SK-N-SH (cell line): ENCODE results near the gene POC5. TPM values are rescaled to one million over a fixed set of nuclear protein-coding genes. Genes with fewer than 3 reads are reported as not detected.

Source experiments
- CTCF ChIA-PET: fragments of 300-600, 350-600 bp; formaldehyde crosslinking; extraction: SDS; loops from one replicate; lab custom pipeline; 2021; lab: Yijun Ruan, JAX
- POLR2A ChIA-PET: fragments of 350-600 bp; sonication (Branson Sonifier 250); formaldehyde crosslinking; extraction: SDS; loops from one replicate; lab custom pipeline; 2020; ENCODE audit warnings: antibody characterized with exemption, inconsistent platforms; lab: Yijun Ruan, JAX
- DNase-seq: peaks from one replicate; pipeline ENCODE4 v3.0.0; 2012
- H2AFZ ChIP-seq: fragments of 200-600 bp; sonication (generic); 2 replicates; pipeline ENCODE4 v1.8.1; 2016; ENCODE audit warnings: antibody characterized with exemption, mild to moderate bottlenecking, low read depth
- H3F3A ChIP-seq: fragments of 200-600 bp; sonication (generic); replicated peaks from 2 replicates; pipeline ENCODE3; 2016; ENCODE audit warnings: antibody characterized with exemption, mild to moderate bottlenecking; ENCODE audit not compliant: insufficient read depth
- H3K27ac ChIP-seq, 2 experiments: fragments of 200-500 bp in 1 of 2; fragments of 200-600 bp in 1 of 2; sonication (Bioruptor generic) in 1 of 2; sonication (generic), shearing (Covaris generic) in 1 of 2; 2 replicates each; pipeline versions ENCODE4 v1.5.1 to v1.6.1; 2014 to 2016; ENCODE audit warnings: low read depth in 2 of 2, inconsistent platforms in 1 of 2, low read length in 1 of 2, mild to moderate bottlenecking in 1 of 2, mixed read lengths in 1 of 2
- H3K27me3 ChIP-seq: fragments of 200-600 bp; sonication (generic), shearing (Covaris generic); 2 replicates; pipeline ENCODE4 v1.6.1; 2016; ENCODE audit warnings: mixed run types; ENCODE audit not compliant: insufficient read depth
- H3K36me3 ChIP-seq, 2 experiments: fragments of 200-500 bp in 1 of 2; fragments of 200-600 bp in 1 of 2; sonication (Bioruptor generic) in 1 of 2; sonication (generic) in 1 of 2; replicated peaks in 1 of 2; 2 replicates each; pipeline versions ENCODE3 to v1.5.1; 2014 to 2016; ENCODE audit warnings: low read length in 1 of 2, mild to moderate bottlenecking in 1 of 2; ENCODE audit not compliant: insufficient read depth in 2 of 2, control insufficient read depth in 1 of 2
- H3K4me1 ChIP-seq, 2 experiments: fragments of 200-500 bp in 1 of 2; fragments of 200-600 bp in 1 of 2; sonication (Bioruptor generic) in 1 of 2; sonication (generic), shearing (Covaris generic) in 1 of 2; 2 replicates each; pipeline versions ENCODE4 v1.5.1 to v1.6.1; 2014 to 2016; ENCODE audit warnings: low read depth in 1 of 2, low read length in 1 of 2, mixed run types in 1 of 2; ENCODE audit not compliant: insufficient read depth in 2 of 2, control insufficient read depth in 1 of 2
- H3K4me2 ChIP-seq: fragments of 200-600 bp; sonication (generic), shearing (Covaris generic); 2 replicates; pipeline ENCODE4 v1.6.1; 2017; ENCODE audit warnings: mixed run types
- H3K4me3 ChIP-seq, 2 experiments: fragments of 200-500 bp in 1 of 2; fragments of 200-600 bp in 1 of 2; sonication (Bioruptor generic) in 1 of 2; sonication (generic), shearing (Covaris generic) in 1 of 2; 2 replicates each; pipeline versions ENCODE4 v1.5.1 to v1.8.1; 2014 to 2016; ENCODE audit warnings: low read depth in 2 of 2, inconsistent platforms in 1 of 2, low read length in 1 of 2, mild to moderate bottlenecking in 1 of 2, mixed read lengths in 1 of 2, moderate library complexity in 1 of 2
- H3K79me2 ChIP-seq: fragments of 200-600 bp; sonication (generic); 2 replicates; pipeline ENCODE4 v1.8.1; 2017; ENCODE audit warnings: mild to moderate bottlenecking; ENCODE audit not compliant: insufficient read depth
- H3K9ac ChIP-seq: fragments of 200-600 bp; sonication (generic); 2 replicates; pipeline ENCODE4 v1.6.1; 2017; ENCODE audit warnings: mixed run types
- H3K9me2 ChIP-seq: fragments of 200-600 bp; sonication (generic); 2 replicates; pipeline ENCODE4 v1.6.1; 2017; ENCODE audit warnings: mixed run types
- H3K9me3 ChIP-seq: fragments of 200-600 bp; sonication (generic); 2 replicates; pipeline ENCODE4 v1.6.1; 2017; ENCODE audit warnings: mixed run types, mild to moderate bottlenecking, moderate library complexity
- H4K20me1 ChIP-seq: fragments of 200-600 bp; sonication (generic); 2 replicates; pipeline ENCODE4 v1.6.1; 2017; ENCODE audit warnings: mild to moderate bottlenecking, mixed run types; ENCODE audit not compliant: insufficient read depth
- CHD2 ChIP-seq: fragments of 150-350 bp; IDR thresholded peaks from 2 replicates; pipeline ENCODE4 v1.6.1; 2018; ENCODE audit warnings: low read length; ENCODE audit not compliant: partially characterized antibody
- ELF1 ChIP-seq: IDR thresholded peaks from 2 replicates; pipeline ENCODE4 v1.4.0; 2012
- EP300 ChIP-seq, 2 experiments: IDR thresholded peaks; 2 replicates each; pipeline versions ENCODE4 v1.4.0 to v1.6.1; 2012; ENCODE audit warnings: borderline replicate concordance in 1 of 2, low read depth in 1 of 2, low read length in 1 of 2
- FOSL2 ChIP-seq: IDR thresholded peaks from 2 replicates; pipeline ENCODE4 v1.4.0; 2012; ENCODE audit warnings: low read depth, mild to moderate bottlenecking, moderate library complexity, borderline replicate concordance
- FOXM1 ChIP-seq: IDR thresholded peaks from 2 replicates; pipeline ENCODE4 v1.4.0; 2012; ENCODE audit warnings: low read depth, mild to moderate bottlenecking
- GABPA ChIP-seq: IDR thresholded peaks from 2 replicates; pipeline ENCODE4 v1.4.0; 2012; ENCODE audit warnings: low read depth, mild to moderate bottlenecking
- GATA2 ChIP-seq: sonication (generic); formaldehyde crosslinking; IDR thresholded peaks from 2 replicates; pipeline ENCODE4 v1.5.0; 2020; ENCODE audit warnings: mild to moderate bottlenecking, missing genetic modification reagents
- IRF3 ChIP-seq: fragments of 150-350 bp; IDR thresholded peaks from 2 replicates; pipeline ENCODE4 v1.6.1; 2016; ENCODE audit warnings: mild to moderate bottlenecking, low read depth, low read length
- MEF2A ChIP-seq: IDR thresholded peaks from 2 replicates; pipeline ENCODE4 v1.4.0; 2012; ENCODE audit warnings: low read depth, borderline replicate concordance
- NFIC ChIP-seq: IDR thresholded peaks from 2 replicates; pipeline ENCODE4 v1.4.0; 2012; ENCODE audit warnings: borderline replicate concordance
- RCOR1 ChIP-seq: fragments of 150-350 bp; IDR thresholded peaks from 2 replicates; pipeline ENCODE4 v1.6.1; 2017; ENCODE audit warnings: antibody characterized with exemption, low read length
- REST ChIP-seq: IDR thresholded peaks from 2 replicates; pipeline ENCODE4 v1.6.1; 2012; ENCODE audit warnings: mild to moderate bottlenecking, low read depth, low read length, moderate library complexity
- RFX5 ChIP-seq: IDR thresholded peaks from 2 replicates; pipeline ENCODE4 v1.6.1; 2012; ENCODE audit warnings: mild to moderate bottlenecking, improper control_type of control experiment, low read length
- RXRA ChIP-seq: IDR thresholded peaks from 2 replicates; pipeline ENCODE4 v1.4.0; 2012; ENCODE audit warnings: low read depth, mild to moderate bottlenecking, borderline replicate concordance
- SIN3A ChIP-seq: IDR thresholded peaks from 2 replicates; pipeline ENCODE4 v1.6.1; 2012; ENCODE audit warnings: low read depth, mild to moderate bottlenecking, low read length, moderate library complexity, borderline replicate concordance
- TAF1 ChIP-seq: IDR thresholded peaks from 2 replicates; pipeline ENCODE4 v1.6.1; 2012; ENCODE audit warnings: low read depth, mild to moderate bottlenecking, low read length, moderate library complexity, borderline replicate concordance
- TCF12 ChIP-seq: IDR thresholded peaks from 2 replicates; pipeline ENCODE4 v1.4.0; 2012
- USF1 ChIP-seq: IDR thresholded peaks from 2 replicates; pipeline ENCODE4 v1.4.0; 2012; ENCODE audit warnings: low read depth, borderline replicate concordance
- ZBTB33 ChIP-seq: IDR thresholded peaks from 2 replicates; pipeline ENCODE4 v1.4.0; 2012; ENCODE audit warnings: low read depth, borderline replicate concordance
- WGBS: methylation state at CpG from one replicate; pipeline ENCODE4 v1.1.6; 2017; ENCODE audit warnings: low lambda C conversion rate; 5-methylcytosine and 5-hydroxymethylcytosine counted together
- polyA plus RNA-seq, 3 experiments: library from polyadenylated mRNA; depleted of rRNA; stranded (reverse); fragments of >200 nt; gene quantifications; 2 replicates each; pipeline ENCODE4 v1.2.3, GENCODE V29; 2012

The POC5 gene
- polyA plus RNA-seq, 1 of the 3 experiments (the other 2 are of a cell fraction), result 15.9 TPM

GRCh38 chr5:75630875-75631274, 86.4 kb downstream of the POC5 start:
- no peak for DNase-seq
- TF ChIP-seq REST (no peak), GATA2 (no peak), ZBTB33 (no peak), RXRA (no peak), CHD2 (no peak), NFIC (no peak), RFX5 (no peak), TAF1 (no peak), EP300 (IDR thresholded peaks at IDR 0.05; ENCODE audit: borderline replicate concordance in 1 of 2, low read depth in 1 of 2, low read length in 1 of 2) (no peak), MEF2A (no peak), TCF12 (no peak), RCOR1 (no peak), SIN3A (no peak), USF1 (no peak), ELF1 (no peak), FOXM1 (no peak), GABPA (no peak), IRF3 (no peak), FOSL2 (no peak)
- H3K27ac ChIP-seq, result no peak overlapping the region
- no peak overlapping the region for H3K9ac ChIP-seq
- no peaks in the 10 kb centered on the region for H3K79me2 ChIP-seq
- no peak overlapping the region for H2AFZ ChIP-seq
- no peaks in the 10 kb centered on the region for H3K4me1 ChIP-seq
- H3K9me3 ChIP-seq, result no peaks in the 10 kb centered on the region
- POLR2A ChIA-PET, result no interaction called here
- H4K20me1 ChIP-seq, result no peaks in the 10 kb centered on the region
- no peak overlapping the region for H3K4me3 ChIP-seq
- H3K36me3 ChIP-seq, result no peaks in the 10 kb centered on the region
- no peak overlapping the region for H3K4me2 ChIP-seq
- 84% methylated on average over 2 of the region's 2 CpGs for WGBS
- H3F3A ChIP-seq, result no peaks in the 10 kb centered on the region
- H3K9me2 ChIP-seq, result no peaks in the 10 kb centered on the region
- no peaks in the 10 kb centered on the region for H3K27me3 ChIP-seq
- CTCF ChIA-PET, result no interaction called here
